ENCODE measurements around the gene PIGH.

DNA sequence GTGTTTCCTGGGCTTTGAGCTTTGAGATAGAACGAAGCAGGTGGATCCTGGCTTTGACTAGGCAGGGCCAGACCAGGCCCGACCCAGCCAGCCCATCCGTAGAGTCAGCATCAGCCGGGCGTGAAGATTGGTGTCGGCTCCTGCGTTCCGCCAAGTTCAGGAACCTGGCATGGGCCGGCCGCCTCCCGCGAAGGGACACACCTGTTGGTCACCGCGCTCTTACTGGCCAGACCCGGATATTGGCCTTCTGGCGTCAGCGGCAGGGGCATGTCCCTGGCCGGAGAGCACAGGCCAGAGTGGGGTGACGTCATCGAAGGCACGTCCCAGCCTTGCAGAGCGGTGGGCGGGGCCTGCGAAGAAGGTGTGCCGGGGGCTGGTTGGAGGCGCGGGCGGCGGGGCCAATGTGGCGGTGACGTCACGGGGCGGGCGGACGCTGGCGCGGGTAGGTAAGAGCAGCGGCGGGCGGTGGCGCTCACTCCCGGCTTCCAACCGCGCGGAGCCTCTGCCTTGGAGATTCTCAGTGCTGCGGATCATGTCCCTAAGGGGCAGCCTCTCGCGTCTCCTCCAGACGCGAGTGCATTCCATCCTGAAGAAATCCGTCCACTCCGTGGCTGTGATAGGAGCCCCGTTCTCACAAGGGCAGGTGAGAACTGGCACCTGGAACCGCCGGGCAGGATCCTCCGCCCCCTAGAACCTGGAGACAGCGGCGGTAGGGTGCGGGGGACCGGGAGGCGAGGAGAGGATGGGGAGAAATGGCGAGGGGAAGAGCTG is 19.6 kb upstream of the PIGH start, which contains the start of gene ARG2:
- TF ChIP-seq, protein P1, sequence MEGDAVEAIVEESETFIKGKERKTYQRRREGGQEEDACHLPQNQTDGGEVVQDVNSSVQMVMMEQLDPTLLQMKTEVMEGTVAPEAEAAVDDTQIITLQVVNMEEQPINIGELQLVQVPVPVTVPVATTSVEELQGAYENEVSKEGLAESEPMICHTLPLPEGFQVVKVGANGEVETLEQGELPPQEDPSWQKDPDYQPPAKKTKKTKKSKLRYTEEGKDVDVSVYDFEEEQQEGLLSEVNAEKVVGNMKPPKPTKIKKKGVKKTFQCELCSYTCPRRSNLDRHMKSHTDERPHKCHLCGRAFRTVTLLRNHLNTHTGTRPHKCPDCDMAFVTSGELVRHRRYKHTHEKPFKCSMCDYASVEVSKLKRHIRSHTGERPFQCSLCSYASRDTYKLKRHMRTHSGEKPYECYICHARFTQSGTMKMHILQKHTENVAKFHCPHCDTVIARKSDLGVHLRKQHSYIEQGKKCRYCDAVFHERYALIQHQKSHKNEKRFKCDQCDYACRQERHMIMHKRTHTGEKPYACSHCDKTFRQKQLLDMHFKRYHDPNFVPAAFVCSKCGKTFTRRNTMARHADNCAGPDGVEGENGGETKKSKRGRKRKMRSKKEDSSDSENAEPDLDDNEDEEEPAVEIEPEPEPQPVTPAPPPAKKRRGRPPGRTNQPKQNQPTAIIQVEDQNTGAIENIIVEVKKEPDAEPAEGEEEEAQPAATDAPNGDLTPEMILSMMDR (IDR thresholded peaks at IDR 0.05): peak in 2 of 5 experiments; percentile 21 to 31
- TF ChIP-seq POLR2A (IDR thresholded peaks at IDR 0.05) (peak; percentile 53 to 80), EP300 (IDR thresholded peaks at IDR 0.05) (peak; percentile 88 to 89)

Measured in tibial nerve (tissue), 4 donors.